ENCODE measurements around the gene CNTFR. TPM values are rescaled to one million over a fixed set of nuclear protein-coding genes. Genes with fewer than 3 reads are reported as not detected.

The CNTFR gene
- total and polyA plus RNA-seq, 4 donors: 0.75 to 3.3 (median 2.0) TPM

DNA sequence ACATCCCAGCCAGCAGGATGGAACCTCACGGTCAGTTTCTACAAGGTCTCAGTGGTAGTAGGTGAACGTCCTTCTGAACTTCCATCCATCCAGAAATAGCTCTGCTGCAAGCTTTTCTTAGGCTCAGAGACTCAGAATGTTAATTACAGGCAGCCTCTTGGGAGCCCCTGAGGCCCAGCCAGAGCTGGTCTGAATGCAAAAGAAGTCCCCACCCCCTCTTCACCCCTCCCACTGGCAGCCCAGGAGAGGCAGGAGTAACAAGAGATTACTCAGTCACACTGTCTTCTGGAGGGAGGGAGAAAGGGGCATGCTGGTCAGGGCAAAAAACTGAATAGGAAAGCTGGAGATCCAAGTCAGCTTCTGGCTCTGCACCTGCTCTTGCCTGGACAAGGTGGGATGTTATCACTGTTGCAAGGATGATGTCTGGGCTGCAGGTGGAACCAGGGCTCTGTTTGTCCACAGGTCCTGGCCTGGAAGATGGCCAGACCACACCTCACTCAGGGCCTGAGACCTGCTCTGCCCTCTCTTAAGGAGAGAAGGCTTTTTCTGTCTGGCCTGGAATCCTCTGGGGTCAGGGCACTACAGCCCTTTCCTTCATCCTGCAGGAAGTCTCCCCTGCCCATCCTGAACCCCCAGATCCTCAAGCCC, 75.8 kb downstream of the CNTFR start:
- H3K36me3 ChIP-seq (ENCODE audit: control insufficient read depth in 4 of 4, insufficient read depth in 3 of 4, low read depth in 1 of 4, low read length in 3 of 4): no peaks in the 10 kb centered on the region
- TF ChIP-seq FOXA1 (IDR thresholded peaks at IDR 0.05) (no peak), RAD21 (IDR thresholded peaks at IDR 0.05) (no peak), ZBTB33 (IDR thresholded peaks at IDR 0.05) (no peak), FOXA2 (IDR thresholded peaks at IDR 0.05) (no peak)
- TF ChIP-seq, protein P1, sequence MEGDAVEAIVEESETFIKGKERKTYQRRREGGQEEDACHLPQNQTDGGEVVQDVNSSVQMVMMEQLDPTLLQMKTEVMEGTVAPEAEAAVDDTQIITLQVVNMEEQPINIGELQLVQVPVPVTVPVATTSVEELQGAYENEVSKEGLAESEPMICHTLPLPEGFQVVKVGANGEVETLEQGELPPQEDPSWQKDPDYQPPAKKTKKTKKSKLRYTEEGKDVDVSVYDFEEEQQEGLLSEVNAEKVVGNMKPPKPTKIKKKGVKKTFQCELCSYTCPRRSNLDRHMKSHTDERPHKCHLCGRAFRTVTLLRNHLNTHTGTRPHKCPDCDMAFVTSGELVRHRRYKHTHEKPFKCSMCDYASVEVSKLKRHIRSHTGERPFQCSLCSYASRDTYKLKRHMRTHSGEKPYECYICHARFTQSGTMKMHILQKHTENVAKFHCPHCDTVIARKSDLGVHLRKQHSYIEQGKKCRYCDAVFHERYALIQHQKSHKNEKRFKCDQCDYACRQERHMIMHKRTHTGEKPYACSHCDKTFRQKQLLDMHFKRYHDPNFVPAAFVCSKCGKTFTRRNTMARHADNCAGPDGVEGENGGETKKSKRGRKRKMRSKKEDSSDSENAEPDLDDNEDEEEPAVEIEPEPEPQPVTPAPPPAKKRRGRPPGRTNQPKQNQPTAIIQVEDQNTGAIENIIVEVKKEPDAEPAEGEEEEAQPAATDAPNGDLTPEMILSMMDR (IDR thresholded peaks at IDR 0.05; ENCODE audit: low read depth, low read length, missing input control): no peak
- no peaks in the 10 kb centered on the region for H3K9me3 ChIP-seq (ENCODE audit: control insufficient read depth in 4 of 4, low read length in 3 of 4)
- 87% methylated on average over 2 of the region's 2 CpGs for WGBS
- no peak overlapping the region for H3K4me3 ChIP-seq (ENCODE audit: low read depth in 1 of 3, low read length in 3 of 3)
- DNase-seq (ENCODE audit: low spot score): no peak
- H3K9ac ChIP-seq (ENCODE audit: low read depth in 1 of 2, low read length in 2 of 2): no peak overlapping the region
- H3K27ac ChIP-seq (ENCODE audit: low read depth in 1 of 2, low read length in 2 of 2): no peak overlapping the region
- H3K27me3 ChIP-seq (ENCODE audit: control insufficient read depth in 4 of 4, insufficient read depth in 4 of 4, low read length in 3 of 4): no peaks in the 10 kb centered on the region
- H3K4me1 ChIP-seq (ENCODE audit: control insufficient read depth in 4 of 4, insufficient read depth in 4 of 4, low read length in 3 of 4): peaks cover 2 to 22% (median 17%) of the 10 kb centered on the region in 4 donors

- DNase-seq (ENCODE audit: low spot score): peak; percentile 52
- 48% methylated on average over 9 of the region's 9 CpGs for WGBS
- Histone ChIP-seq H3K4me3 (ENCODE audit: low read depth in 1 of 3, low read length in 3 of 3) (no peak overlapping the region), H3K9me3 (ENCODE audit: control insufficient read depth in 4 of 4, low read length in 3 of 4) (no peaks in the 10 kb centered on the region), H3K36me3 (ENCODE audit: control insufficient read depth in 4 of 4, insufficient read depth in 3 of 4, low read depth in 1 of 4, low read length in 3 of 4) (no peaks in the 10 kb centered on the region), H3K9ac (ENCODE audit: low read depth in 1 of 2, low read length in 2 of 2) (peak overlapping the region in 1 of 2 donors; percentile 29), H3K27ac (ENCODE audit: low read depth in 1 of 2, low read length in 2 of 2) (no peak overlapping the region), H3K27me3 (ENCODE audit: control insufficient read depth in 4 of 4, insufficient read depth in 4 of 4, low read length in 3 of 4) (no peaks in the 10 kb centered on the region), H3K4me1 (ENCODE audit: control insufficient read depth in 4 of 4, insufficient read depth in 4 of 4, low read length in 3 of 4) (peaks cover 2 to 22% (median 17%) of the 10 kb centered on the region in 4 donors)
- TF ChIP-seq REST (IDR thresholded peaks at IDR 0.05): no peak
- TF ChIP-seq YY1 (IDR thresholded peaks at IDR 0.05): no peak
- TF ChIP-seq TAF1 (conservative IDR thresholded peaks at IDR 0.05): no peak
- TF ChIP-seq, protein P1 (IDR thresholded peaks at IDR 0.05; ENCODE audit: low read depth, low read length, missing input control): no peak
- peak; percentile 44 for TF ChIP-seq SP1 (IDR thresholded peaks at IDR 0.05)
- TF ChIP-seq EGR1 (IDR thresholded peaks at IDR 0.05; ENCODE audit: low read depth in 2 of 2): no peak
- no peak for TF ChIP-seq ATF3 (IDR thresholded peaks at IDR 0.05)
- TF ChIP-seq FOXA2 (IDR thresholded peaks at IDR 0.05): peak; percentile 48
- peak; percentile 4 to 26 for TF ChIP-seq HNF4A (conservative IDR thresholded peaks at IDR 0.05)
- peak in 1 of 2 donors; percentile 77 for TF ChIP-seq RXRA (IDR thresholded peaks at IDR 0.05)
- peak in 1 of 2 donors; percentile 24 for TF ChIP-seq RAD21 (IDR thresholded peaks at IDR 0.05)
- TF ChIP-seq NR2F2 (IDR thresholded peaks at IDR 0.05): no peak
Observed at GRCh38 chr9:34512131-34513078, 77.1 kb downstream of the CNTFR start.

Data from liver (tissue), 9 donors.